ENCODE data around the gene PEPD. TPM values are rescaled to one million over a fixed set of nuclear protein-coding genes. Genes with fewer than 3 reads are reported as not detected.

PEPD gene
- total RNA-seq, 1 donor from 2014 or later = 39.2 TPM

DNA sequence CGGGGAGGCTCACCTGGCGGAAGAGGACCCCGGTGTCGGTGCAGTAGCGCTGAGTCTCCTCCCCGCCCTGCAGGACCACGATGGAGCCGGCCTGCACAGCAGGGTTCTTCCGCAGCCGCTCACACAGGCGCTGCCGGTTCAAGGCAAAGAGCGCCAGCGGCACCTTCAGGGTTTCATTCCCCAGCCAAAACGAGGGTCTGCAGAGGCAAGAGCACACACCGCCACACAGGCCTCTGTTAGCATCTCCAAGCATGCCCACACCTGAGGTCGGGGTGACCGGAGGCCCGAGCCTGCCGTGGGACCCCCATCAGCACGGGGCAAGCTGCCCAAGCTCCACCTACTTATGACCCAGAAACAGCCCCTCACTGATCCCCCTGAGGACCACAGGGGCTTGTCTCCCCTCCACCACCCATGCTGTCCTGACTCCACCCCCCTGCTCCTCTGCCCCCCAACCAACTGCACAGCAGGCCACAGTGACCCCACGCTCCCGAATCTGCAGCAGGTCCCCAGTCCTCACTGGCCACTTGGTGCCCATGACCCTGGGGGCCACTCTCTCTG is 8.9 kb downstream of the PEPD start:
- Mint-ChIP-seq H3K4me1 (ENCODE audit: low read depth) (no peaks in the 10 kb centered on the region), H3K27ac (no peak overlapping the region), H3K36me3 (ENCODE audit: insufficient read depth) (no peaks in the 10 kb centered on the region), H3K27me3 (no peaks in the 10 kb centered on the region), H3K4me3 (ENCODE audit: low read depth) (no peak overlapping the region), H3K9me3 (ENCODE audit: low read depth) (no peaks in the 10 kb centered on the region)
- TF ChIP-seq CTCF (IDR thresholded peaks at IDR 0.05; ENCODE audit: unreplicated experiment) = no peak
- DNase-seq (ENCODE audit: low spot score, unreplicated experiment) = no peak

GRCh38 chr19:33512021-33512420 is 9.6 kb downstream of the PEPD start:
- H3K27ac Mint-ChIP-seq = no peak overlapping the region
- H3K9me3 Mint-ChIP-seq (ENCODE audit: low read depth) = no peaks in the 10 kb centered on the region
- H3K4me3 Mint-ChIP-seq (ENCODE audit: low read depth) = no peak overlapping the region
- H3K36me3 Mint-ChIP-seq (ENCODE audit: insufficient read depth) = no peaks in the 10 kb centered on the region
- TF ChIP-seq CTCF (IDR thresholded peaks at IDR 0.05; ENCODE audit: unreplicated experiment) = no peak
- no peak for DNase-seq (ENCODE audit: low spot score, unreplicated experiment)
- H3K4me1 Mint-ChIP-seq (ENCODE audit: low read depth) = no peaks in the 10 kb centered on the region
- H3K27me3 Mint-ChIP-seq = no peaks in the 10 kb centered on the region

- DNase-seq (ENCODE audit: low spot score, unreplicated experiment) = no peak
- no peaks in the 10 kb centered on the region for H3K27me3 Mint-ChIP-seq
- no peak for TF ChIP-seq CTCF (IDR thresholded peaks at IDR 0.05; ENCODE audit: unreplicated experiment)
- no peak overlapping the region for H3K4me3 Mint-ChIP-seq (ENCODE audit: low read depth)
- H3K4me1 Mint-ChIP-seq (ENCODE audit: low read depth) = no peaks in the 10 kb centered on the region
- H3K36me3 Mint-ChIP-seq (ENCODE audit: insufficient read depth) = no peaks in the 10 kb centered on the region
- H3K27ac Mint-ChIP-seq = no peak overlapping the region
- H3K9me3 Mint-ChIP-seq (ENCODE audit: low read depth) = no peaks in the 10 kb centered on the region
These were observed 10.2 kb downstream of the PEPD start for GRCh38 chr19:33511346-33511745.

DNA sequence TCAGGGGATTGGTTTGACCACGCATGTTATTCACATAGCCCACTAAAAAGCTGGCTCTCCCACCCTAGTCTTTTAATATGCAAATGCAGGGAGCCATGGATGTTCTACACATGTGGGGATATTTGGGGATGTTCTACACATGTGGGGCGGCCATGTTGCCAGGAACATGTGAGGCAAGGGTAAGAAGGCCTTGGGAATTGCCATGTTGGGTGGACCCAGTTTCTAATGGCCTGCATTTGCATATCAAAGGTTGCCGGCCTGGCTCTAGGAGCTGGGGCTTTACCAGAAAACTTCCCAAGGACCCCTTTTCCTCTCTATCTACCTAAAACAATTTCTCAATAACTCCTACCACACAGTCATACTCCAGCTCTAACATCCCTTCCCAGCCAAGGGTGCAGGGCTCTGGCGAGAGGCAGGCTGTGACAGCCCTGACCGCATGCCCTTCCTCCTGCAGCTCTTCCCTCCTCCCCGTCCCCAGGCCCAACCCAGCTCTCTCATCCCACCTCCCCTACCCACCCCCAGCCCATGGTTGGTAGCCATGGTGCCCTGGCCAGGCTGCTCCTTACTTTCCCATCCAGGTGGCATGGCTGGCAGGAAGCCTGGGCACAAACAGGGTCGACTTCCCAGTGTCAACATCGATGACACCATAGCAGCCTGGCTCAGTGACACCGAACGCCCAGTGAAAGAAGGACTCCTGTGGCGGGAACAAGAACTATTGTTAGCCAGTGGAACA is 11.0 kb downstream of the PEPD start:
- H3K4me3 Mint-ChIP-seq (ENCODE audit: low read depth) = no peak overlapping the region
- H3K27me3 Mint-ChIP-seq = no peaks in the 10 kb centered on the region
- H3K27ac Mint-ChIP-seq = no peak overlapping the region
- H3K36me3 Mint-ChIP-seq (ENCODE audit: insufficient read depth) = no peaks in the 10 kb centered on the region
- H3K4me1 Mint-ChIP-seq (ENCODE audit: low read depth) = no peaks in the 10 kb centered on the region
- no peak for TF ChIP-seq CTCF (IDR thresholded peaks at IDR 0.05; ENCODE audit: unreplicated experiment)
- no peaks in the 10 kb centered on the region for H3K9me3 Mint-ChIP-seq (ENCODE audit: low read depth)
- no peak for DNase-seq (ENCODE audit: low spot score, unreplicated experiment)

DNA sequence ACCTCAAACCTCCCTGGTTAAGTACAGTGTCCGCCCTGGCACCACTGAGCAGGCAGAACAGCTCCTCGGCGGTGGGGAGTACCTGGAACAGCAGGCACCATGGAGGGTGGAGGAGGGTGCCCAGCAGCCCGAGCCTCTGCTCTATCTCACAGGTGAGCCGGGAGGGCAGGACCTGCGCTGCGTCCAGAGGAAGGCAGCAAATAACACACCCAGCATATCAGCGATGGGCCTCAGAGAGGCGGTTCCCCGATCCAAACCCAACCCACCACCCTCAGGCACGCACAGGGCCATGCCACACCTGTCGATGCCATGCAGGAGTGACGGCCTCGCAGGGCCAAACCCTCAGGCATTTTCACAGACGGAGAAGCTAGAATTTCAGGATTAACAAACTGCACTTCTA is 11.8 kb downstream of the PEPD start:
- H3K27ac Mint-ChIP-seq = no peak overlapping the region
- H3K27me3 Mint-ChIP-seq = no peaks in the 10 kb centered on the region
- no peaks in the 10 kb centered on the region for H3K9me3 Mint-ChIP-seq (ENCODE audit: low read depth)
- no peaks in the 10 kb centered on the region for H3K36me3 Mint-ChIP-seq (ENCODE audit: insufficient read depth)
- no peak overlapping the region for H3K4me3 Mint-ChIP-seq (ENCODE audit: low read depth)
- H3K4me1 Mint-ChIP-seq (ENCODE audit: low read depth) = no peaks in the 10 kb centered on the region
- TF ChIP-seq CTCF (IDR thresholded peaks at IDR 0.05; ENCODE audit: unreplicated experiment) = no peak
- no peak for DNase-seq (ENCODE audit: low spot score, unreplicated experiment)

Measured in progenitor cell of endocrine pancreas (in vitro differentiated cells).